Stimulated activated CD4-positive, alpha-beta T cell treated with anti-CD3 and anti-CD28 coated beads, Interleukin-4, amount 100 ng/mL, for 4 hours (primary cell): ENCODE measurements around the gene INSL4.

Source experiments
- DNase-seq, 2 experiments: peaks; one replicate each; pipeline ENCODE4 v3.0.0-alpha.2; 2020

INSL4 gene

DNA sequence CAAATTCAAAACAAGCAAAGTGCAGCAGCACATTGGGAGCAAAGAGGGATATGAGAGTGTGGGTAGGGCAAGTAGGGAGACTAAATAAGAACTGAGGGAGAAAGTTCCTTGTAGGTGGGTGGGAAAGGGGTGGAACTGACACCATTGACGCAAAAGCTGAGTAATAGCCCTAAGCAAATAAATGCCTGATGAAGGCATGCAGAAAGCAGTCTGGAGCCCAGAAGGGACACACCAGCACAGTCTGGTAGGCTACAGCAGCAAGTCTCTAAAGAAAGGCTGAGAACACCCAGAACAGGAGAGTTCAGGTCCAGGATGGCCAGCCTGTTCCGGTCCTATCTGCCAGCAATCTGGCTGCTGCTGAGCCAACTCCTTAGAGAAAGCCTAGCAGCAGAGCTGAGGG, at the start of gene INSL4:
INSL4 (plus strand) TSS at position 208 of the 400 bp plus-strand sequence; CDS start at position 313, 105 bp downstream.
- DNase-seq, result no peak

DNA sequence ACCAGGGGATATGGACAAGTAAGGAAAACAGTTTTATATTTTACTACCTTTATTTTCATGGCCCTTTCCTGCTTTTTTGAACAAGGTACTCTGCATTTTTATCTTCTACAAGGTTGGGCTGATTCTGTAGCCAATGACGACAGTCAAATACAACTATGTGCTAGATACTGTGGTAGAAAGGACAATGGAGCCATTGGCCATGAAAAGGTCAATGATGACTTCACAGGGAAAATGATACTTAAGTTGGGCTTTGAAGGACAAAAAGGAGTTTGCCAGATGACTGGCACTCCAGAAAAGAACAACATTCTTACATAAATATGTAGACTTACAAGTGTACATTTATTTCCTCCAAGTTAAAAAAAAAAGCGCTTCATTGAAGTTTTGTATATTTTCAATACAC, 46.4 kb upstream of the INSL4 start:
- DNase-seq, result no peak

DNA sequence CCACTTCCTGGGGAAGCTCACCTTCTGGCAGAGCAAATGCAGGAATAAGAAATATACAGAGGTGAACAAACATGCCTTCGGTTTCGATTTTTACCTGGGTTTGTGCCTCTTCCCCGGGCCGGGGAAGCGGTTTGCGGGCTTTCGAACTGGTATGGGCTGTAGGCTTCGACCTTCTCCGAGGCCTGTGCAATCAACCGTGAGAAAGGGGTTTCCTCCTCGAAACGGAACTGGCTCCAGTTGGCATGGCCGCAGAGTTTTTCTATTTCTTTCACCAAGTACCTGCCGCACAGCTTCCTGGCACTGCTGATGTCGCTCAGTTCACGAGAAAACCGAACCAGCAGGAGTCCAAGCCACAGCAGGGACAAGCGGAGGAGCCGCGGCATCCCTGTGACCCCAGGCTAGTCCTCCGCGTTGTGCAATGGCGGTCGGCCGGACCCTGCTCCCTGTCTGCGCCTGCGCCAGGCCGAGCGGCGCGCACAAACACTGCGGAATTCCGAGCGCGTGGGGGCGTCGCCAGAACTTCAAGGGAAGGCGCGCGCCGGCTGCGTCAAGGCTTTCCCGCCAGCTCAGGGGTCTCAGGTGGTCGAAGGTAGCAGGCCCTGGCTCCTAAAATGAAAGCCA, 45.9 kb upstream of the INSL4 start, which contains the start of gene INSL6:
INSL6 (minus strand) TSS at position 420 of the 621 bp plus-strand sequence; CDS start at position 383, 37 bp downstream.
- DNase-seq, result no peak

GRCh38 chr9:5186416-5187169, 44.6 kb upstream of the INSL4 start:
- DNase-seq, result peak; percentile 16 to 60

DNA sequence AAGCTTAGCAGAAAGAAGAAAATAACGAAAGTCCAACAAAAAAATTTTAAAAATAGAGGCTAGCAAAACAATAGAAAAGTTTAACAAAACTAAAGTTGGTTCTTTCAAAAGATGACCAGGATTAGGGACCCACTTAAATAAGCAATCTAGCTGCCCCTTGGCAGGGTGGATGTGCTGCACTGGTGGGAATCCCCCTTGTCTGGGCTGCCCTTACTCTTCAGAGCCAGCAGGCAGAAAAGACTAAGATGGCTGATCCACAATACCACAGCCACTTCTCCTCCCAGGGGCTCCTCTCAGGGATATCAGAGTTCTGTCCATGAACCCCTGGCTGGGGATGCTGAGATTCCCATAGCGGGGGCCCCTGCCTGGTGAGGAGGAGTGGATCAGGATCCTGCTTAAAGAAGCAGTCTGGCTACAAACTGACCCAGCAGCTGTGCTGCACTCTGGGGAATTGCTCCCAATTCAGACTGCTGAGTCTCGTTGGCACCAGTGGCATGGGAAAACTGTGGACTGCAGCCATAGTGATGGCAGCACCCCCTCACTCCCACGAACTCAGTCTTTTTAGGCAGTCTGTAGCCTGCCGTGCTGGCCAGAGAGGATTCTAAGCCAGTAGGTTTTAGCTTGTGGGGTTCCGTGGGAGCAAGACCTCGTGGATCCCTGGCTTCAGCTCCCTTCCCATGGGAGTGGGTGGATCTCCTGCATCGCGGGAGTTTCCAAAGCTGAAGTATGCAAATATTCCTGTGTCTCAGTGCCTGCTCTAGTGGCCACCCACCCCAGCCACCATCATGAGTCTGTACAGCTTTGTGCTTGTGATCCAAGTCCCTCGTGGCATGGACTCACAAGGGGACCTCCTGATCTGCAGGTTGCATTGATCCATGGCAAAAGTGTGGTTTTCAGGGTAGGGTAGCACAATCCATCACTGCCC, 42.9 kb upstream of the INSL4 start:
- no peak for DNase-seq

- DNase-seq, result no peak
Measured at GRCh38 chr9:5191985-5192384, 39.2 kb upstream of the INSL4 start.

- no peak for DNase-seq
Measured at GRCh38 chr9:5193345-5193744, 37.9 kb upstream of the INSL4 start.

GRCh38 chr9:5195463-5195862, 35.8 kb upstream of the INSL4 start:
- no peak for DNase-seq

GRCh38 chr9:5205071-5205470, 26.1 kb upstream of the INSL4 start:
- DNase-seq, result no peak

DNA sequence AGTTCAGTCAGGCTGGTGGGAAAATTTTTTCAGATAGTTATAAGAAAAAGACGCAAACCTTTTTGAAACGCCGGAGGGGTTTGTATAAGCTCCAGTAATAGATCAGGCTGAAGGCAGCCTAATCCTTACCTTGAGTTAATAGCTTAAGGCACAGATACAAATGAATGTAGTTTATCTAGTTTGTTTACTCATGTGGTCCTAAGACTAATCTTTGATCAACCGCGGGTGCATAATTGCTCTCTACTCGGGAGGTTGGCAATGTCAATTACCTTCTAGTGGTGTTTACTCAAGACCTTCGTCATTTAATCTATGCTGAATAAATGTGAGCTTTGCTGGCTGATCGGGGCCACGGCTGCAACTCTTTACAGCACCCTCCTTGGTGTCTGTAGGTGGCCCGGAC, 665 bp upstream of the INSL4 start:
- no peak for DNase-seq

DNA sequence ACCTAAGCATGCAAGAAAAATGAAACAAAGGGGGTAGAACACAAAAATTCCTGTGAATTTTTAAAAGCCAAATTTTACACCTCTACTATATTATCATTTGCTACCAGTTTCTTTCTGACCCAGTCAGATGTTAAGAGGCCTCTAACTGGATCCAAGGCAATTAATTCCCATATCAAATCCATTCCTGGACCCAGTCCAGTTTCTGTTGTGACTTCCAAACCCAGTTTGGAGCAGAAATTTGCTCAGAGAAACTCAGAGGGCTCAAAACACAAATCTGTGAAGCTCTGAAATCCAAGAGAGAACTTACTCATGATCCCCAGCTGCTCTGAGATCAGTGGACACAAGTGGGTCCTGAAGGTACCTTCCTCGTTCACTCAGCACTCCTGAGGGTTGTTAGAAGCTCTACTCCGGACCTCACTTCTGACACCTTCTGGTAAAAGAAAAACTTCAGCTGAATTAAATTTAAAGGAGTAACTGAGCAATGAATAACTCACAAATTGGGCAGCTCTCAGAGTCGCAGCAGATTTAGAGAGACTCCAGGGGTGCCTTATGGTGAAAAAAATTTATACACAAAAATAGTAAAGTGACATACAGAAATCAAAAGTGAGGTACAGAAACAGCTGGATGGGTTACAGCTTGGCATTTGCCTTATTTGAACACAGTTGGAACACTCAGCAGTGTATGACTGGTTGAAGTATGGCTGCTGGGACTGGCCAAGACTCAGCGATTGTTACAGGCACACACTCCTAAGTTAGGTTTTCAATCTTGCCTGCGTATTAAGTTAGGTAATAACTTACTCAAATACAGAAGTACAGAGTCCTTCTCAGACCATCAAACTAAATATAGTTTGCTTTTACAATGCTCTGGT, 32.4 kb downstream of the INSL4 start:
- no peak for DNase-seq

GRCh38 chr9:5264219-5264595, 33.0 kb downstream of the INSL4 start:
- no peak for DNase-seq

- no peak for DNase-seq
Measured at GRCh38 chr9:5265939-5266338, 34.7 kb downstream of the INSL4 start.

DNA sequence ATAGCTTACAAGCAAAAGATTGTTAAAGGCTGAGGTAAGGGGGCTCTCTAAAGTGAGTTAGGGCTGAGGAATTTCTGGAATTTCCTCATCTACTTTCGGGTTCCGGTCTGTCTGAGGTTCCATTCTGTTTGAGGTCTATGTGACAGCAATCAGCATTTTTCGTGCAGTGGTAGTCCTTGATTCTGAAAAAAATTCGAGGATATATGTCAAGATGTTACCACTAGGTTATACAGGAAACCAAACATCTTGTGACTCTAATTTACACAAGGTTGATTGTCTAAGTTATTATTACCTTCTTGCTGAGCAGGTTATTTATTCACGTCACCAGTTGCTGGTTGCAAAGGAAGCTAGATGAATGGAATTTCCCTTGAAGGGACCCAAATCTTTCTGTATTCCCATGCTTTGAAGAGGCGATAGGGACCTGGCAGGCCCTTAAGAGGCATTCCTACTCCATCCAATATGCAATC, 38.1 kb downstream of the INSL4 start:
- no peak for DNase-seq

- DNase-seq, result no peak
Measured at GRCh38 chr9:5274770-5275169, 43.6 kb downstream of the INSL4 start.

DNA sequence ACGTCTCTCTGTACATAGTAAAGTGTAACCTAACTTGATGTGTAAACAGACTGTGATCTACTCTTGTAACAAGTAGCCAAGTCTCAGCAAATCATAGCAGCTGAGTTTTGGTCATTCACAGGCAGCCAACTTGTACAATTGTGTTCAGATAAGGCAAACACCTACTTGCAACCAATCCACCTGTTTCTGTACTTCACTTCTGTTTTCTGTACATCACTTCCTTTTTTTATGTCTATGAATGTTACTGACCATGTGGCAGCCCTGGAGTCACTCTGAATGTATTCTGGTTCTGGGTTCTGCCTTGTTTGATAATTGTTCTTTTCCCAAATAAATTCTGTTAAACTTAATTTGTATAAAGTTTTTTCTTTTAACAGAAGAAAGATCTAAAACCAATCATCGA, 47.3 kb downstream of the INSL4 start:
- DNase-seq, result no peak
